Measurements from ENCODE around the gene CLDN14. TPM values are rescaled to one million over a fixed set of nuclear protein-coding genes. Genes with fewer than 3 reads are reported as not detected.
"Not testable (repeated sequence)": the region's sequence is repeated elsewhere in the genome, so short reads cannot be mapped to it uniquely, and the experiment has no call there.

Gene CLDN14
- total and polyA plus RNA-seq, 12 donors, result 0.06 TPM; not detected in 11

GRCh38 chr21:36477001-36477400 is 2.9 kb downstream of the CLDN14 start:
- 72% methylated on average over 4 of the region's 4 CpGs for WGBS, 2 donors
- Histone ChIP-seq H3K4me1 (peaks cover 0 to 8% (median 0%) of the 10 kb centered on the region in 9 donors), H3K27ac (no peak overlapping the region), H3K27me3 (no peaks in the 10 kb centered on the region), H3K36me3 (no peaks in the 10 kb centered on the region), H3K9me3 (peaks cover 0 to 13% (median 0%) of the 10 kb centered on the region in 11 donors), H3K4me3 (no peak overlapping the region)
- TF ChIP-seq CTCF (IDR thresholded peaks at IDR 0.05), result no peak
- ATAC-seq (no peak), DNase-seq (no peak)
- intact Hi-C loops (cut with DNase I), result no loop called here

GRCh38 chr21:36476541-36476940 is 3.4 kb downstream of the CLDN14 start:
- ATAC-seq; H3K4me3 ChIP-seq; H3K4me1 ChIP-seq; intact Hi-C loops (cut with DNase I); H3K36me3 ChIP-seq; H3K27me3 ChIP-seq; H3K27ac ChIP-seq; DNase-seq: not testable (repeated sequence)
- H3K9me3 ChIP-seq, result peaks cover 0 to 16% (median 0%) of the 10 kb centered on the region in 11 donors
- WGBS, 2 donors, result 88 to 90% methylated on average over 5 of the region's 5 CpGs

- DNase-seq, result no peak
- WGBS, 2 donors, result 75 to 77% methylated on average over 6 of the region's 6 CpGs
- no peaks in the 10 kb centered on the region for H3K27me3 ChIP-seq
Observed at GRCh38 chr21:36474591-36474990, 5.3 kb downstream of the CLDN14 start.

GRCh38 chr21:36473203-36473602 is 6.7 kb downstream of the CLDN14 start:
- Histone ChIP-seq H3K27ac (no peak overlapping the region), H3K9me3 (peaks cover 0 to 19% (median 0%) of the 10 kb centered on the region in 11 donors), H3K27me3 (no peaks in the 10 kb centered on the region), H3K4me1 (peaks cover 0 to 8% (median 0%) of the 10 kb centered on the region in 9 donors), H3K4me3 (no peak overlapping the region), H3K36me3 (no peaks in the 10 kb centered on the region)
- ATAC-seq (no peak), DNase-seq (no peak)
- WGBS, 2 donors, result 81 to 93% methylated on average over 1 of the region's 1 CpG
- TF ChIP-seq CTCF (IDR thresholded peaks at IDR 0.05), result no peak
- intact Hi-C loops (cut with DNase I), result no loop called here

More at GRCh38 chr21:36474591-36474990, 5.3 kb downstream of the CLDN14 start:
- intact Hi-C loops (cut with DNase I), result no loop called here
- H3K27ac ChIP-seq, result no peak overlapping the region
- H3K4me3 ChIP-seq, result no peak overlapping the region
- H3K9me3 ChIP-seq, result peaks cover 0 to 19% (median 0%) of the 10 kb centered on the region in 11 donors
- H3K36me3 ChIP-seq, result no peaks in the 10 kb centered on the region
- peaks cover 0 to 8% (median 0%) of the 10 kb centered on the region in 9 donors for H3K4me1 ChIP-seq
- TF ChIP-seq CTCF (IDR thresholded peaks at IDR 0.05), result no peak
- ATAC-seq, result no peak

GRCh38 chr21:36472377-36472776 is 7.5 kb downstream of the CLDN14 start:
- DNase-seq (no peak), ATAC-seq (no peak)
- no peaks in the 10 kb centered on the region for H3K36me3 ChIP-seq
- no peak overlapping the region for H3K4me3 ChIP-seq
- TF ChIP-seq CTCF (IDR thresholded peaks at IDR 0.05), result no peak
- peaks cover 0 to 19% (median 0%) of the 10 kb centered on the region in 11 donors for H3K9me3 ChIP-seq
- 95 to 96% methylated on average over 2 of the region's 2 CpGs for WGBS, 2 donors
- H3K27ac ChIP-seq, result no peak overlapping the region
- peaks cover 0 to 5% (median 0%) of the 10 kb centered on the region in 9 donors for H3K4me1 ChIP-seq
- no peaks in the 10 kb centered on the region for H3K27me3 ChIP-seq
- intact Hi-C loops (cut with DNase I), result no loop called here
